Stimulated activated CD4-positive, alpha-beta T cell treated with anti-CD3 and anti-CD28 coated beads, Interleukin-1b, Interleukin-23, amount 100 ng/mL, for 48 hours (primary cell): ENCODE results near the gene FOXK1.
"Not testable (repeated sequence)": the region's sequence is repeated elsewhere in the genome, so short reads cannot be mapped to it uniquely, and the experiment has no call there.

Experiments used
- DNase-seq: peaks from one replicate; pipeline ENCODE4 v3.0.0-alpha.2; 2020

The FOXK1 gene

DNA sequence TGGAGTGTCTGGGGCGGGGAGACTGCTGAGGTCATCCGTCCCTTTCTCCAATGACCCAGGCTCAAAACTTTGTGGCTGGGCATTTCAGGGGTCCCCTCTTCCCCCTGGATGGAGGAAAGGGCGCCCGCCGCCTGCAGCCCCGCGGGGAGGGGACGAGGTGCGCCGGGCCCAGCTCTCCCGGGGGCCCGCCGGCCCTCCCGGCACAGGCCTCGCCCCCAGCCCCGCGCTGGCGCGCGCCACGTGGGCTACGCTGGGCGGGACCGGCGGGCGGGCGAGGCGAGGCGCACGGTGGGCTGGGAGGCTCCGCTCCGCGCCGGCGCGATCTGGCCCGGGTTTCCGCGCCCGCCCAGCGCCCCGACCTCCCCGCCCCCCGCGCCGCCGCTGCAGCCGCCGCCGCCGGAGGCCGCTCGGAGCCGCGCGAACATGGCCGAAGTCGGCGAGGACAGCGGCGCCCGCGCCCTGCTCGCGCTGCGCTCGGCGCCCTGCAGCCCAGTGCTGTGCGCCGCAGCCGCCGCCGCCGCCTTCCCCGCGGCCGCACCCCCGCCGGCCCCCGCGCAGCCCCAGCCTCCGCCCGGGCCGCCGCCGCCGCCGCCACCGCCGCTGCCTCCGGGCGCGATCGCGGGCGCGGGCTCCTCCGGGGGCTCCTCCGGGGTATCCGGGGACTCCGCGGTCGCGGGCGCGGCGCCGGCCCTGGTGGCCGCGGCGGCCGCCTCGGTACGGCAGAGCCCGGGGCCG is at the start of gene FOXK1:
Gene FOXK1, plus strand, starts transcription at position 410 of the 735 bp plus-strand sequence. Its CDS starts 14 bp downstream, at position 424.
- DNase-seq, result peak; percentile 79

DNA sequence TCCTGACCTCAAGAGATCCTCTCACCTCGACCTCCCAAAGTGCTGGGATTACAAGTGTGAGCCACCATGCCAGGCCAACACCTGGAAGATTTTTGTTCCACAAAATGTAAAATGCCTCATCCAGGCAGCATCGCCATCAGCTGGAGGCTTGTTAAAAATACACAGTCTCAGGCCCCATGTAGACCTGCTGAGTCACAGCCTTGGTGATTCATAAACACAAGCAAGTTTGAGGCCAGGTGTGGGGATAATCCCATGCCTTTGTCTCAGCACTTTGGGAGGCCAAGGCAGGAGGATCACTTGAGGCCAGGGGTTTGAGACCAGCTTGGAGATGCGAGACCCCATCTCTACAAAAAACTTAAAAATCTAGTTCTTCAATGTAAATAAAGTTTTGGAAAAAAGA is 49.1 kb upstream of the FOXK1 start:
- DNase-seq, result peak; percentile 40

DNA sequence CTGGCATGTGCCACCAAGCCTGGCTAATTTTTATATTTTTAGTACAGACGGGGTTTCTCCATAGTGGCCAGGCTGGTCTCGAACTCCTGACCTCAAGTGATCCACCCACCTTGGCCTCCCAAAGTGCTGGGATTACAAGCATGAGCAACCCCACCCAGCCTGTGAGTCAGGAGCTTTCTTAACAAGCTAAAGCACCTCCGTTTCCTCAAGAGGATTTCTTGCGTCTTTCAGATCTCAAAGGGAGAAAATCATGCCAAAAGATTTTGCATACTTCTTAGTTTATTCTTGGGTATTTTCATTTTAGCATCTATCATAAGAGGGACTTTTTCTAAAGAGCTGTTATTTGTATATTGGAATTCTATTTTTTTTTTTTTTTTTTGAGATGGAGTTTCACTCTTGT is 47.9 kb upstream of the FOXK1 start:
- no peak for DNase-seq

DNA sequence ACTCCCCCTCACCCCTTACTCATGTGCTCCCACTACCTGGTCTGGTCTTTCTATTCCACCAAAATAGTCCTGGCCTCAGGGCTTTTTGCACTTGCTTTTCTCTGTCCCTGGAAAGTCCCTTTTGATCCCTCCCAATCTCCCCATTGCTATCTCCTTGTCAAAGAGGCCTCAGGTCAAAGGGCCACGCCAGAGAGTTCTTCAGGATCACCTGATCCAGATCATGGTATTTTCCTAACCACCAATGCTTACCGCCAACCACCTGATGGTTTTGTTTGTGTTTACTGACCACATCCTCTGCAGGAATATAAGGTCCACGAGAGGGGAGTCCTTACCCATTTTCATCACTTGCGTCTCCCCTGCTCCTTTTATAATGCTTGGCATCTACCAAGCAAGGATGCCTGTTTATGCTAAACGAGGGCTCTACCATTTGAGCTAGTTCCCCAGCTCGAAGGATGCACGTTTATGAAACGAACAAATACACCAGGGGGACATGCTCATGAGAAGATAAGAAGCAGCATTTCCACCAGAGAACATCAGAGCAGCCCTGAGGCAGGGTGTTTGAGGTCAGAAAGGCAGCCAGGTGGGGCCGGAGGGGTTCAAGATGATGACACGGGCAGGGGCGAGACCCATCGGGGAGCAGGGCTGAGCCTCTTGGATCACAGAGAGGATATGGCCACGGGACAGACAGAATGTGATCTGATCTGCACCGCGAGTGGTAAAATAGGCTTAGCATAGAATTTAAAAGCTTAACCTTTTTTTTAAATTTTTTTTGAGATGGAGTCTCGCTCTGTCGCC is 43.1 kb upstream of the FOXK1 start:
- DNase-seq, result no peak

DNA sequence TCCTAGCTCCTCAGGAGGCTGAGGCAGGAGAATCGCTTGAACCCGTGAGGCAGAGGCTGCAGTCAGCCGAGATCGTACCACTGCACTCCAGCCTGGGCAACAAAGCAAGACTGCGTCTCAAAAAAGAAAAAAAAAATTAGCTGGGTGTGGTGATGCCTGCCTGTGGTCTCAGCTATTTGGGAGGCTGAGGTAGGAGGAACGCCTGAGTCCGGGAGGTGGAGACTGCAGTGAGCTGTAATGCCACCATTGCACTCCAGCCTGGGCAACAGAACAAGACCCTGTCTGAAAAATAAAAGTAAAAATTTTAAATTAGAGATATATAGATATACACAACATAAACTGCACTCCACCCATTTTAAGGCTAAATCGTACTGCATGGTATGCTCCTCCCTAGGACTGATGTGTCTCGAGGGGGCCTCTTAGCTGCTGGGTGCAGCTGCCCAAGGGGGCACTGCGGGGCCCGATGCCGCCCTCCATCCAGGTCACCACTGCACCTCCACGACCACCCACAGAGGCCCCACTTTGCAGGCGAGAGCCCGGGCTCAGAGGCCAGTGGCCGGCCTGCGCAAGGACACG is 40.9 kb upstream of the FOXK1 start:
- DNase-seq, result no peak

DNA sequence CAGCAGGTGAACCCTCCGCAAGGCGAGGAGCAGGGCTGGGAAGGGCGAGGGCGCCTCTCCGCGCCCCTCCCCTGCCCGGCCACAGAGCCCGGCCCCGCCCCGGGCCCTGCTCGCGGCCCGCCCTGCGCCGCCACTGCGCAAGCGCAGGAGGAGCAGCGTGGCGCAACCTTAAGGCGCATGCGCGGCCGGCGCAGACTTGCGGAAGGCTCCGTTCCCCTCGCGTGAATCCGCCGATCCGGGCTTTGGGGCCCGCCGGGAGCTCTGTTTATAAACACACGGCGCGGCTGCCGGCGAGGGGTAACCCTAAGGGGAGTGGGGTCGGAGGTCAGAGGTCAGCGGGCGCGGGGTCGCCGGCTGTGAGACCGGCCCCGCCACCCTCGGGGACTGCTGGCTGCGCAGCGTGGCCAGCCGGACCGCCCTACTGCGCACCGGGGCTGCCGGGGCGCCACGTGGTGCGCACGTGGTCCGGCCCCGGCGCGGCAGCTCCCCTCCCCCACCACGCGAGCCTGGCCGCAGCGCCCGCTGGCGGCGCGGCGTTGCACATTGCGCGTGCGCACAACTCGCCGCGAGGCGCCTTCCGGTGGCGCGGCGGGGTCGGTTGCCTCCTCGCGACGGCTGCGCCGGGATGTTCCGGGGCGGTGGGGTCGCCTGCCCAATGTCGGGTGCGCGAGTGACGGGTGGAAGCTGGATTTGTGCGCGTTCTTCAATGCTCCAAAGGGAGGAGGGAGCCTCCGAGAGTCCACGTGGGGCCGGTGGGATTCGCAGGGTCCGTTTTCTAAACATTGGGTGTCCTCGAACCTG is 40.2 kb upstream of the FOXK1 start:
- DNase-seq, result peak; percentile 93

DNA sequence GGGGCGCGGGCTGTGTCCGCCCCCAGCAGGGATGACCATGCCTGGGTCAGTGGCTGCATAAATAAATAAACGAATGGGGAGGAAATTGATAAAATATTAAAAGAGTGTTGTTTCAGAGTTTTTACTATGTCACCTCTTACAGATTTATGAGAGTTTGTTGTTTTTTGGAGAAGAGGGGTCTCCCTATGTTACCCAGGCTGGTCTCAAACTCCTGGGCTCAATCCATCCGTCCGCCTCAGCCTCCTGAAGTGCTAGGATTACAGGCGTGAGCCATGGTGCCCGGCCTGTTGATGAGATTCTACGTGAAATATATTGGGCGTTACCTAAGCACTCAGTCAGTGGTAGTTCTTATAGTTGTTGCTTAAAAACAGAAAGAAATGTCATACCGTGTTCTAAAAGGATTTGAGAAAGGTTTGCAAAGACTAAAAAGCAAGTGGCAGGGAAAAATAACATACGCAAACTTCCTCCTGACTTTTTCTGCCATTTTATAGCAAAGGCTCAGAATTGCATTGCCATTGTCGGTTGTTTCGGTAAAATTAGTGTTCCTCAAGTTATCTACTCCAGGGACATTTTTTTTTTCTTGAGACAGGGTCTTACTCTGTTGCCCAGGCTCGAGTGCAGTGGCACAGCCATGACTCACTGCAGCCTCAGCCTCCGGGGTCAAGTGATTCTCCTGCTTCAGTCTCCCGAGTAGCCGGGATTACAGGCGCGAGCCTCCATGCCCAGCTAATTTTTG is 39.5 kb upstream of the FOXK1 start:
- no peak for DNase-seq

DNA sequence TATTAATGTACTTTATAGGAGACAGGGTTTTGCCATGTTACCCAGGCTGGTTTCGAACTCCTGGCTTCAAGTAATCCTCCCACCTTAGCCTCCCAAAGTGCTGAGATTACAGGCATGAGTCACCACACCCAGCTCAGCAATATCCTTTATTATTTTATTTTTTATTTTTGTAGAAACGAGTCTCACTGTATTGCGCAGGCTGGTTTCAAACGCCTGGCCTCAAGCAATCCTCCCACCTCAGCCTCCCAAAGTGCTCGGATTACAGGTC is 39.0 kb upstream of the FOXK1 start:
- not testable (repeated sequence) for DNase-seq

DNA sequence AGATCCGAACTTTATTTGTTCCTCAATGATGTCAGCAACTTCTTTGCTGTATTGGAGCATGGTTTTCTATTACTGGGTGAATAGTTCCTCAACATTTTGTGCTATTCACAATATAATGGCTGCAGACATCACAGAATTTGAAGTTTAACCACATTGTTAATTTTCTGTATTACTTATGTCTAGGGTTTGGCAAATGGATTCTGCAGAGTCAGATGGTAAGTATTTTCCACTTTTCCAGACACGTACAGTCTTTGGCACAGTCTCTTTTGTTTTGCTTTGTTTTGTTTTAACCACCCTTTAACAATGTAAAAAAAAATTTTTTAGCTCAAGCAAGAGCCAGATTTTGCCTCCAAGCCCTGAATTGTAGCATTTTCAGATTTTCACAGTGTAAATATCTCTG is 36.8 kb upstream of the FOXK1 start:
- DNase-seq, result no peak

DNA sequence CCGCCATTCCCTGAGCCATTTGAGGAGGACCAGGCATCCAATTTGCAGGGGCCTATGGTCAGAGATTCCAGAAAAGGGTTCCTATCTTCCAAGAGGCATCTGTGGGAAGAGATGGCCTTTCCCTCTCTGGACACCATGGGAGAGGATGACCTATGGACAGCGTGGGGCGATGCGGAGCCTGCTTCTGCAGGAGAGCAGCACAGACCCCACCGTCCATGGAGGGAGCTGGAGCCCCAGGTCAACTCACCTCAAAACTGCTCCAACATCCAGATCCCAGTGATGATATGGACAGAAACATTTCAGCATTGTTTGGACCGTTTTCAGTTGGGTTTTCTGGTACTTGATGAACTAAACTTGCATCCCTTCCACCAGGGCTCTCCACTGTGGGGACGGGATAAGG is 34.0 kb upstream of the FOXK1 start:
- DNase-seq, result no peak

DNA sequence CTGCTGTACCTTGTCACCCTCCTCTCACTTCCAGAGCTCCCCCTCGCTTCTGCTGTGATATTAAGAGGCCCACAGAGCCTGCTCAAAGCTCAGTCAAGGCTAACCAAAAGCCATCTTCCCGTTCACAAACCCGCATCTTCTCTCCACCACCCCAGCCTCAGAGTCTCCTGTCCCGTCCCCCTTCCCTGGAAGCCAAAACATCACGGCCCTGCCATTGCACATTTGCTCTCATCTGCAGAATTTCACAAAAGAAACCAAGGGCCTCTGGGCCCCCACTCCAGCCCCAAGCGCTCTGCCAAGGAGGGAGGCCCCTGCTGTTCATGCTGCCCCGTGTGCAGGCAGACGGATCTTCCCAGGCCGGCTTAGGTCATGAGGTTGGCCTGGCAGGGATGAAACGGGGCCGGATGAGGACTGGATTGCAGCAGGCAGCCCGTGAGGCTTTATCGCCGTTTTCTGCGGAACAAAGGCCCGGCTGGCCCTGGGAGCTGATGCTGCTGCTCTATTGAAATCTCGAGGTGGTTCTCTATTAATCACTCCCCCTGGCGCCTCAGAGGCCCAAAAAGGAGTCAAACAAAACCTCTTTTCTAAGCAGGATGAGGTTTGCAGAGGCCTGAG is 31.6 kb upstream of the FOXK1 start:
- no peak for DNase-seq

DNA sequence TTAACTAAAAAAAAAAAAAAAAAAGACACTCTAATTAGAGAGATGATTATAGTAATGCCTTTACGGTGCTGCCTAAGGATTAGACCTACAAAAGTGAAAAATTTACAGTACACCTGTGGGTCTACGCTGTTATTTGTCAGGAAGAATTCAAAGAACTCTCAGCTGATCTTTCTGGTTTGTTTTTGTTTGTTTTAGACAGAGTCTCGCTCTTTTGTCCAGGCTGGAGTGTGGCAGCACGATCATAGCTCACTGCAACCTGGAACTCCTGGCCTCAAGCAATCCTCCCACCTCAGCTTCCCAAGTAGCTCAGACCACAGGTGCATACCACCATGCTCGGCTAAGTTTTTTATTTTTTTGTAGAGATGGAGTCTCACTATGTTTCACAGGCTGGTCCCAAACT is 28.3 kb upstream of the FOXK1 start:
- DNase-seq, result no peak

DNA sequence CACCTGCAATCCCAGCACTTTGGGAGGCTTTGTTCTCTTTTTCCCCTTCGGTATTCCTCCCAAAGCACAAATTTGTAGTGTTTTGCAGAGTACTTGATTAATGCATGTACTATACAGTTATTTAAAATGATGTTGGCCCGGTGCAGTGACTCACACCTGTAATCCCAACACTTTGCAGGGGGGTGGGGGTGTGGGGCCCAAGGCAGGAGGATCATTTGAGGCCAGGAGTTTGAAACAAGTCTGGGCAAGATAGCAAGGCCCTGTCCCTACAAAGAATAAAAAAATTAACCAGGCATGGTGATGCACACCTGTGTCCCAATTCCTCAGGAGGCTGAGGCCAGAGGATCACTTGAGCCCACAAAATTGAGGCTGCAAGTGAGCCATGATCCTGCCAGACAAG is 26.8 kb upstream of the FOXK1 start:
- no peak for DNase-seq

DNA sequence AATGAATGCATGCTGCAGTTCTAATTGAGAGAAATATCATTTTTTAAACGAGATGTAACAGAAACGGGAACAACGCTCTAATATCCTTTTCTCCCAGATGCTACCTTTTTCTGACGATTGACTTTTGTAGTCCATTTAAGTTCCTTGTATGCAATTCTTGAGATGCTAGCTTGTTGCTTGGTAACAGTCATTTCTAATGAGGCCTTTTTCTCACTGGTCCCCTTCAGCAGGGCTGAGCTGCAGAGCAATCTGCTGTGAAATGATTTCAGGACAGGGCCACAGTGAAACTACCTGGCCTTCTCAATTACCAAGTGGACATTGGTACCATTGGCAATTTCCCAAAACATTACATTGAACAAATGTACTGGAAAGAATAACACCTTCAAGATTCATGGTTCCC is 26.2 kb upstream of the FOXK1 start:
- no peak for DNase-seq

DNA sequence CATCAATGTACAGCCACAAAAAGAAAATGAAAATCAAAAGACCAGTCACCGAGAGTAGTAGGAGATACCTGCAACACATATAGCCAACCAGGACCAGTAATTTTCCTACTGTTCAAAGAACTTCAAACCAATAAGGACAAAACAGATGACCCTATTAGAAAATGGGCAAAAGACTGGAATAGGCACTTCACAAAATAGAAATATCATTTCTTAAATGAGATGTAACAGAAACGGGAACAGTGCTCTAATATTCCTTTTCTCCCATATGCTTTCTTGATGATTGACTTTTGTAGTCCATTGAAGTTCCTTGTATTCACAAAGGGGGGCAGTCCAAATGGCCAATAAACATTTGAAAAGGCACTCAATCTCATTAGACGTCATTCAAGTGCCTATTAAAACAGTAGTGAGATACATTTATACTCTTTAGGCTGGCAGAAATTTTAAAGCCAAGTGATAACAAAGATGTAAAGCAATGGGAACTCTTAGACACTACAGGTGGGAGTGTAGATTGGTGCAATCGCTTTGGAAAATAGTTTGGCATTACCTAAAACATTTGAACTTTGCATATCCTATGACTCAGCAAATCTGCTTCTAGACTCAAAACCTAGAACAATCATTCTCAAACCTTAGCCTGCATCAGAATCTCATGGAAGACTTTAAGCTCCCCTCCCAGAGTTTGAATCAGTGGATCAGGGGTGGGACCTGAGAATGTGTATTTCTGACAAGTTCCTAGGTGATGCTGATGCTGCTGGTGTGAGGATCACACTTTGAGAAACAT is 24.3 kb upstream of the FOXK1 start:
- no peak for DNase-seq

DNA sequence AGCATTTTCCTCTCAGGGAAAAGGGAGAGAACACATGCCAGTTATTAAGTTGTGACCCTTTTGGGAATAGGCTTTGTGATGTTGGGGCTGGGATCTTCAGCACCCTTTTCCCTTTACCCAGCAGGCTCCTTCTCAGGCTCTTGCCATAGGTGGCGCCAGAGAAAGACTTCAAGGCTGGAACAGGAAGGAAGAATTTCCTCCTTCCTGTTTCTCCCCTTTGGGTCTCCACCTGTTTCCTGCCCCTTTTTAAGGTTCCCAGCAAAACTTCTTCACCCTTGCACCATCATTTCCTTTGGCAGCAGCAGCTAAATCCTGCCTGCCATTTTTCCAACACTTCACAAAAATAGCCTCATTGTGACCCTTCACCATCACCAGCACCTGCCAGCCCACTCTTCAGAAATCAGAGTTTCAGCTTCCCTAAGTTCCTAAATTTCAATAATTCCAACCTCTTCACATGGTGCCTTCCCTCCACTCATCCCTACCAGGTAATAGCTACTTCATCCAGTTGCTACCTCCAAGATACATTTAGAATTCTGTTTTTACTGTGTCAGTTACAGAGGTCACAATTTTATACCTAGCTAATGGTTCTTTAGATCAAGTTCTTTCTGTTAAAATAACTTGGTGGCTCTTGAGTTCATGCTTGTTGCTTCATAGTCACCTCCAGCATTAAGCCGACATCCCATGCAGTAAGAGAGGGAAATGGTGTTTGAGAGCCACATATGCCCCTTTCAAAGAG is 22.4 kb upstream of the FOXK1 start:
- peak; percentile 8 for DNase-seq

DNA sequence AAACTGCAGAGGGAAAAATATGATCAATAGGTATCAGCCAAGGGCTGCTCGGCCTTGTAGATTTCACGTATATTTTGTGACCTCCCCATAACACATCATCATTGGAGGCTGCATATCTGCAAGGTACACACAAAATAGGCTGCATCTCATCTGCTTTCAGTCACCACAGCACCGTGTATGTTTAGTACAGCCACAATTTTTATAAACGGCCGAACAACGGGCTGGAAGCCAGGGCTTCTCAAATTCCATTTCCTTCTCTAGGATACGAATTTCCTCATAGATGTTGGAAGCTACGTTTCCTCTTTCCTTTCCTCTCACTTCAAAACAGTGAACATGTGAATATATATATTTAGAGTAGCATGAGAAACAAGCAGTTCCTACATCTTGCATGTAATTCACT is 20.2 kb upstream of the FOXK1 start:
- no peak for DNase-seq

DNA sequence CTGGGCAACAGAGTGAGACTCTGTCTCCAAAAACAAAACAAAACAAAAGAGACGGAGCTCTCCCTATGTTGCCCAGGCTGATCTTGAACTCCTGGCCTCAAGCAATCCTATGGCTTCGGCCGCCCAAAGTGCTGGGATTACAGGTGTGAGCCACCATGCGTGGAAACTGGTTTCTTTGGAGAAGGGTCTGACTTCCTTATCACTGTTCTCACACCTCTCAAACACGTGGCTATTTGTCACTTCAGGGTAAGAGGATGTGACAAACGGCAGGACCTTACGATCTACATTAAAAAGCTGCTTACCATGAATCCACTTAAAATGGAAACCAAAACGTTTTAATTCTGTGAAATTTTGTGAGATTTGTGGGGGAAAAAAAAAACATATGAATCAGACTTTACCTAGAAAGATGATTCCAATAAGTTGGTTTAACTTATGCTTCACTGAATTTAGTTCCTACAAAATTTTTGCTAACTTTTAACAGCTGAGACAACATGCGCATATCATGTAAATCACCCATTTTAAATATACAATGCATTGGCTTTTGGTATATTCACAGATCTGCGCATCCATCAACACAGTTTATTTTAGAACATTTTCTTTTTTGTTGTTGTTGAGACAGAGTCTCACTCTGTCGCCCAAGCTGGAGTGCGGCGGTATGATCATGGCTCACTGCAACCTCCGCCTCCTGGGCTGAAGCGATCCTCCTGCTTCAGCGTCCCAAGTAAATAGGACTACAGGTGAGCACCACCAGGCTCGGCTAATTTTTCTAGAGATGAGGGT is 18.7 kb upstream of the FOXK1 start:
- DNase-seq, result no peak

DNA sequence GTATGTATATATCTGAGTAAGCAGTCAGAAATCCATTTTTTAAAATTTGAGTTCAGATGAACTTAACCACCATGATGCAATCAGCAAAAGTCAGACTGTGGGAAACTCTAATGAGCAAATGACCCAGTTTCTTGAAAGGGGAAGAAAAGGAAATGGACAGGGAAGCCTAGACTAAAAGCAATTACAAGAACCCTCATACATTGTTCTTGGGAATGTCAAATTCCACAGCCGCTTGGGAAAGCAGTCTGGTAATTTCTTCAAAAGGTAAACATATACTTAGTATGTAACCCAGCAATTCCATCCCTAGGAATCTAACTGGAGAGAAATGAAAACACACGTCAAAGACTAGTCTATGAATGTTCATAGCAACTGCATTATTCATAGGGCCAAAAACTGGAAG is 16.4 kb upstream of the FOXK1 start:
- no peak for DNase-seq
